Measurements from ENCODE around the gene FNDC3B.

DNA sequence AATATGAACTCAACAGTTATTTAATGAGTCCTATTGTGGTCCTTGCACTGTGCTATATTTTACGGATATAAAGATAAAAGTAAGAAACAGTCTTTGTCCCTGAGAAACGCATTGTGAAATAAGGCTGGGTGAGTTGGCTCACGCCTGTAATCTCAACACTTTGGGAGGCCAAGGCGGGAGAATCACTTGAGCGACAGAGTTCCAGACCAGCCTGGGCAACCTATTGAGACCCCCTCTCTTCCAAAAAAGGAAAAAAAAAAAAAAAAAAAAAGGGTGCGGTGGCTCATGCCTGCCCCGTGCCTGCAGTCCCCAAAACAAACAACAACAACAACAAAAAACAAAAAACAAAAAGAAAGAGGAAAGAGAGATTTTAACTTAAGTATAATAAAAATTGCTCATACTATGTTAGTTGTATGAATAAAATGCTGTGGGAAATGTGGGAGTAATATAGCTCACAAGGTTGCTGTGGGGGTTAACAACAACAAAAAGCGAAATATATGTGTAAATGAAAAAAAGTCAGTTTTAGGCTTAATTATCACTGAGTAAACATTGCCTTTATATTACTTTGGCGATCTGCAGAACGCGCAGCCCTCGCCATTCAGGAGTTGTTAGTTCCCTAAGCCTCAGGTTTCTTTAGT, 461 bp upstream of the FNDC3B start:
- TF ChIP-seq, protein P1, sequence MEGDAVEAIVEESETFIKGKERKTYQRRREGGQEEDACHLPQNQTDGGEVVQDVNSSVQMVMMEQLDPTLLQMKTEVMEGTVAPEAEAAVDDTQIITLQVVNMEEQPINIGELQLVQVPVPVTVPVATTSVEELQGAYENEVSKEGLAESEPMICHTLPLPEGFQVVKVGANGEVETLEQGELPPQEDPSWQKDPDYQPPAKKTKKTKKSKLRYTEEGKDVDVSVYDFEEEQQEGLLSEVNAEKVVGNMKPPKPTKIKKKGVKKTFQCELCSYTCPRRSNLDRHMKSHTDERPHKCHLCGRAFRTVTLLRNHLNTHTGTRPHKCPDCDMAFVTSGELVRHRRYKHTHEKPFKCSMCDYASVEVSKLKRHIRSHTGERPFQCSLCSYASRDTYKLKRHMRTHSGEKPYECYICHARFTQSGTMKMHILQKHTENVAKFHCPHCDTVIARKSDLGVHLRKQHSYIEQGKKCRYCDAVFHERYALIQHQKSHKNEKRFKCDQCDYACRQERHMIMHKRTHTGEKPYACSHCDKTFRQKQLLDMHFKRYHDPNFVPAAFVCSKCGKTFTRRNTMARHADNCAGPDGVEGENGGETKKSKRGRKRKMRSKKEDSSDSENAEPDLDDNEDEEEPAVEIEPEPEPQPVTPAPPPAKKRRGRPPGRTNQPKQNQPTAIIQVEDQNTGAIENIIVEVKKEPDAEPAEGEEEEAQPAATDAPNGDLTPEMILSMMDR (IDR thresholded peaks at IDR 0.05; ENCODE audit: extremely low read depth in 1 of 2, insufficient read depth in 1 of 2, low read depth in 1 of 2, low read length in 2 of 2) = no peak
- TF ChIP-seq POLR2AphosphoS5 (IDR thresholded peaks at IDR 0.05; ENCODE audit: insufficient read depth, low read depth, low read length) (no peak), EZH2 (IDR thresholded peaks at IDR 0.05; ENCODE audit: borderline replicate concordance, low read depth, low read length, severe bottlenecking) (no peak), POLR2A (IDR thresholded peaks at IDR 0.05; ENCODE audit: low read depth, low read length) (no peak)
